ENCODE results near the gene TTYH3.

GRCh38 chr7:2643386-2644219, 11.8 kb downstream of the TTYH3 start:
- TF ChIP-seq CTCF (conservative IDR thresholded peaks at IDR 0.05 in 1 of 2, IDR thresholded peaks at IDR 0.05 in 1 of 2; ENCODE audit: extremely low read depth in 1 of 2, insufficient read depth in 1 of 2, low read depth in 1 of 2, low read length in 2 of 2): no peak
- TF ChIP-seq EZH2 (IDR thresholded peaks at IDR 0.05; ENCODE audit: borderline replicate concordance, low read length): no peak

Data from mammary epithelial cell (primary cell).